HG02852 (cell line): Measurements from ENCODE around the gene SCML1.

ENCODE experiments used
- ATAC-seq: cut with Tn5 transposase; IDR thresholded peaks from one replicate; pipeline ENCODE4 v1.9.1; 2021; ENCODE audit warnings: mild to moderate bottlenecking, moderate library complexity; ENCODE audit not compliant: unreplicated experiment

SCML1 gene

DNA sequence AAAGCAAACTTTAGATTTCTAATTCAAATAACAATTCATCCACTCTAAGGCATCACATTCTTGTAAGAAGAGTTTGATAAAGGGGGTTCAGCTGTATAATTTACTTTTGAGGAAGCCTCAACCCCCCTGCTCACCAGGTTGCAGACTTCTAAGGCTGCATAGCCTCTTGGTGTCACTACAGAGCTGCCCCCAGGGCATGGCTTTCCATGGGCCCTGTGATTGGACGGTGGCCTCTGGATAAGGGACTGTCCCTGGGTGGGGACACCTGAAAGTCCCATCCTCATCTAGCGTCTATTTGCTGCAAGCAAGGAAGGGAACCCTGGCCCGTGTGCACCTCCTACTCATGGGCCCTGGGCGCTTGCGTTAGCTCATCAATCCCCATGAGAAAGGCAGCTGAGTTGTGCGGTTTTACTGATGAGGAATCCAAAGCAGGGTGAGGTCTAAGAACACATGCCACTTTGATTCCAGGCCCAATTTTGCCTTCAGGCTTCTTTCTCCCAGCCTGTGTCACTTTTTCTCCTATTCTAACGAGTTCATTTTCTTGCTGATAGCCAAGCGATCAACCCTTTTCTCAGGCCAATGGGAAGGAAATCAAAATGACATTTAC, 51.8 kb downstream of the SCML1 start:
- no peak for ATAC-seq

DNA sequence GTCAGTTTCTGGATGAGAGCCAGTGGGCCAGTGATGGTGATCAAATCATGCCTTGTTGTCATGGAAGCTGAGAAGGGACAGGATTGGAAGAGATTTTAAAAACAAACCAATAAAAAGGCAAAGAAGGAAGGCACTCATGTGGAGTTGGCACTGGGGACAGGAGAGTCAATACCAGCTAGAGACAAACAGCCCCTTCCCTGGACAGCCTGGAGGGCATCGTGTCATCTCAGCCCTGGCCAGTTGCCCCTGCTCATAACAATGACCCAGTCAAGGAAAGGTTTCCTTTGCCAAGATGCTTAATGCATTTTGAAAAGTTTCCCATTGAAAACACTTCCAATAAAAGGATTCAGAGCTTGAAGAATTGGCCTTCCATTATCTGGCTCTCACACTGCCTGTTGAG, 55.5 kb downstream of the SCML1 start:
- no peak for ATAC-seq

DNA sequence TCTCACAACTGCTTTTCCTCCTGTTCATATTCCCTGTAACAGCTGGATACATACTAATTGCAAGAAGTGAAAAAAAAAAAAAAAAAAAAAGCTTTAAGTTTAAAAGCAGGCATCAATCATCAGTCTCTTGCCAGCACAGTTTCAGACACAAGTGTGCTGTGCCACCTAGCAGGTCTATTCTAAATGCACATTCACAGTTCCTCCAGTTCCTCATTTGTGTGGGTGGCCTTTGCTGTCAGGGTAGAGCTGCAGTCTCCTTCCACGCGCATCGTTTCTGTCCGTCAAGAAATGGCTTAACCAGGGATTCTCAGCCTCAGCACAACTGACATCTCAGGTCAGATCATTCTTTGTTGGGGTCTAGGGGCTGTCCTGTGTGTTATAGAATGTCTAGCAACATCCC, 61.6 kb downstream of the SCML1 start:
- ATAC-seq: no peak

DNA sequence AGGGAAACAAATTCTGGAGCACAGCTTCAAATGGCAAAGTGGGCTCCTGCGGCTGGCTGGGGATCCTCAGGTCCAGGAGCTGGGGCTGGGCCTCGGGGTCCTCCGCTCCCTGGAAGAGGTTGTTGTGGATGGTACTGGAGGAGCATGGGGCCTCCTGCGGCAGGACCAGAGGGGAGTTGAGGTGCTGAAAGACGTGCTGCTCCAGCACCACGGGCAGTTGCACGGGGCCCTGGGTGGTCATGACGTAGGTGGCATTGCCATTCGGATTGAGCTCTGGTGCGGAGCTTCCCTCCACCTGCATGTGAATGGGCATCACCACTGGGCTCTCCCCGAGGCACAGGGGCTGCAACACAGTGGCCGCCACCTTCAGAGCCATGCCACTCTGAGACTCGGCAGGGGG, 64.1 kb downstream of the SCML1 start:
- no peak for ATAC-seq

DNA sequence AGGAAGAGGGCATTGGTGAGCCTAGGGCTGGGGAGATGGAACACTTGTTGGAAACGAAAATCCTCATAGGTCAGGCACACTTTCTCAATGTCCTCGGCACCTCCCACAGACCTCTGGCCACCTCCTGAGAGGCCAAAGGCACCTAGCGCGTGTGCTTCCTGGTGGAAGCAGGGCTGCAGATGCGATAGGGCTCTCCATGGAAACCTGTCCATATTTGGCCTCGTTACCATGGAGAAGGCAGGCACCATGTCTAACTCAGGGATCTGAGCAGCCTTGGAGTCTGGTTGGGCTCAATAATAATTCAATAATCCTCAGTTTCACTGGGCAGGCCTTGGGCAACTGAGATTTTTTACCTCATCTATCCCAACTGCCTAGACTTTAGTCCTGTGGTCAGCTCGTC, 65.5 kb downstream of the SCML1 start:
- ATAC-seq: no peak

DNA sequence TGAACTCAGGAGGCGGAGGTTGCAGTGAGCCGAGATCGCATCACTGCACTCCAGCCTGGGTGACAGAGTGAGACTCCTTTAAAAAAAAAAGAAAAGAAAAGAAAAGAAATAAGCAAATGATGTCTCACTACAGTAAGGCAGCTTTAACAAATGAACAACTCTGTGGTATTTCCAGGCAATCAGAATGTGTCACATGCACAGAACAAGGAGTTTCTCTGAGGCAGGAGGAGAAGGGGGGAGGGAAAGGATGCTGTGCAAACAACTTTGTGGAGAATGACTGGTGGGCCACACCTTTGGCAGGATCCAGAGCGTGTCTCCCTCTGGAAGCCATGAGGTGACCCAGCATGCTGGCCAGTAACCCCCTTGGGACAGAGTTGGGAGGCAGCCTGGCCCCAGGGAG, 66.2 kb downstream of the SCML1 start:
- ATAC-seq: no peak
